CD4-positive, alpha-beta T cell treated with Interferon gamma for 1 hour (primary cell): ENCODE measurements around the gene BNIP3.
"Not testable (repeated sequence)": the region's sequence is repeated elsewhere in the genome, so short reads cannot be mapped to it uniquely, and the experiment has no call there.

Source experiments
- DNase-seq: peaks from one replicate; pipeline ENCODE4 v3.0.0-alpha.2; 2020

Gene BNIP3

GRCh38 chr10:131977323-131978096 lies 4.2 kb downstream of the BNIP3 start:
- DNase-seq, result no peak

DNA sequence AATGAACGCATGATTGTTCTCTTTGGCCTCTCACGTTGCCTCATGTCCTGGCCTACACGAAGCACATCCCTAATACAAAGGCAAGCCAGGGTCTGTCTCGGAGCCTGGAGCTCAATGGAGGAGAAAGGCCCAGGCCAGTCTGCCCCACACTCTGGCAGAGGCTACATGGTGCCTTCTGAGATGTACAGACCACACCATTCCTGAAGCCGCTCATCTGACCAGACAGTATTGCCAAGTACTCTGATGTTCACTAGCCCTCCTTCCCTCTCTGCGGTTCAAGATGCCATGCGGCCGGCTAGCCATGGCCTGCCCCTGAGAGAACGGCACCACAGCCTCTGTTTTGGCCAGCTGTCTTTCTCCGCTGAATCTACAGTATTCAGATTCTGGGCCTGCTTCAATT lies 5.9 kb downstream of the BNIP3 start:
- DNase-seq, result no peak

GRCh38 chr10:131975003-131975402 lies 6.7 kb downstream of the BNIP3 start:
- no peak for DNase-seq

DNA sequence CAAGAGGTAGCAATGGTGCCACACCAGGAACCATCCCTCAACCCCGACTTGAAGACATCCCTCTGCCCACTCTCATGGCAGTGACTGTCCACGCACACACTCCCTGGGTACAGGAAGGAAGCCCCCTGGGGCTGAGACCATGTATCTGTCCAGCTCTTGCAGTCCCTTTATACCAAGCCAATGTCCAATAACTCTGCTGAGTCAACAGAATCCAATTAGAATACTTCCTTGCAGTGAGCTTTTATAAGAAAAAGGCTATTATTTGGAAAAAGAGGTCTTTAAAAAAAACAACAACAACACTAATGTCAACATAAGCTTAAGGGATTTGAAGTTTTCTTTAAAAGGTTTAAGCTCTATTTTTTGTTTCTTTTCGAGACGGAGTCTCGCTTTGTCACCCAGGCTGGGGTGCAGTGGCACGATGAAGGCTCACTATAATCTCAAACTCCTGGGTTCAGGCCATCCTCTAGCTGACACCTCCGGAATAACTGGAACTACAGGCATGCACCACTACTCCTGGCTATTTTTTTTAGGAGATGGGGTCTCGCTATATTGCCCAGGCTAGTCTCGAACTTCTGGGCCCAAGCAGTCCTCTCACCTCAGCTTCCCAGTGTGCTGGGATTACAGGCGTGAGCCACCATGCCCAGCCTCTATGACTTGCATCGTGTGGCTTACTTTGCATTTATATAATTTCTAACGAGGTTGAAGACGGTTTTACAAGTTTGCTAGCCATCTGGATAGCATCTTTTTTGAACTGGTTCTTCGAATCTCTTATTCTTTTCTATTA lies 7.5 kb downstream of the BNIP3 start:
- DNase-seq, result no peak

DNA sequence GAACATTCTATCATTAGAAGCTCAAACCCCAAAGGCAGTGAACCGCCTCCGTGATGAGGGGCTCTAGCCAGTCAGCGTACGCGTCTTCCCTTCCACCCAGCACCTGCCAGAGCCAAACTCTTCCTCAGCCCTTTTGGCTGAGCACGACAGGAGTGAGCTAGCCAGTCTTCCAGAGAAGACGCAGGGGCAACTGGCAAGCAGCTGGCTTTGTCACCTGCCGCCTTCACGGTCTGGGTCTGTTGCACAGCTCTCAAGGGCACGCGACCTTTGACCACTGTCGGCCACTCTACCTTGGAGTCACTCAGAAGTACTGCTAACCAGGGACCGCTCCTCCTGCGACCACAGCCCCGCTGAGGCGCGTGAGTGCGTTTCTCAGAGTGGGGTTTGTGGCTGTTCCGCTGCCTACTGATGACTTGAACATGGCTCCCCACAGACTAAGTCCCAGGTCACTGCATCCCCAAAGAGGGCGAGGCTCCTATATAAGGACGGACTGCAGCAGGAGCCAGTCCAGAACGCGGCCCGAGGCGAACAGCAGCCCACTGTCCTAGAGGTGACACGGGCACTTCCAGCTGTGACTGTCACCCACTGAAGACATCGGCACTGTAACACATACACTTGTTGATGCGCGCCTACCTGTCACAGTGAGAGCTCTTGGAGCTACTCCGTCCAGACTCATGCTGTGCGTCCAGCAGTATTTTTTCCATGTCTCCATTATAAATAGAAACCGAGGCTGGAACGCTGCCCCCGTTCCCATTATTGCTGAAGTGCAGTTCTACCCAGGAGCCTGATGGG lies 8.4 kb downstream of the BNIP3 start:
- DNase-seq, result no peak

DNA sequence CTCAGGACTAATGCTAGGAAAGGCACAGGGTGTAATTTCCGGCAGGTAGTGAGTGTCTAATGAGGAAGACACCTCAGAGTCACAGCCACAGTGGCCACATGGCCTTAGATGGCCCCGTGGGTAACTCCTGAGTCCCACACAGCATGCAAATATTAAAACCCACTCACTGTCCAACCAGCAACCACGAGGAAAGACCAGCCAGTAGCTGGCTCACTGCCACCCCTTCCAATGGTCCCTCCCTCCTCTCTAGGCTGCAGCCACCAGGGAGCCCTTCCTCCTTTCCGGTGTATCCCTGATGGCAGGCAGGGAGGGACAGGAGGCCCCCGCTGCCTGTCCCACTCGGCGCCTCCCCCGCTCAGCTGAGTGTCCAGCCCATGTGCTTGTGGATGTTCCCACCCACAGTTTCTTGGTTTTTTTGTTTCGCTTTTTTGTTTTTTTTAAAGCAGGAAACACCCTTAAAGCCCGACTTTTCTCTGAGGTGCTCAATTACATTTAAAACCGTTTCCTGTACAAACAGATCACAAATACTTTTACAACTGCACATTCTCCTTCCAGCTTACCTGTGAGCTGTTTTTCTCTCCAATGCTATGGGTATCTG lies 9.2 kb downstream of the BNIP3 start:
- no peak for DNase-seq

DNA sequence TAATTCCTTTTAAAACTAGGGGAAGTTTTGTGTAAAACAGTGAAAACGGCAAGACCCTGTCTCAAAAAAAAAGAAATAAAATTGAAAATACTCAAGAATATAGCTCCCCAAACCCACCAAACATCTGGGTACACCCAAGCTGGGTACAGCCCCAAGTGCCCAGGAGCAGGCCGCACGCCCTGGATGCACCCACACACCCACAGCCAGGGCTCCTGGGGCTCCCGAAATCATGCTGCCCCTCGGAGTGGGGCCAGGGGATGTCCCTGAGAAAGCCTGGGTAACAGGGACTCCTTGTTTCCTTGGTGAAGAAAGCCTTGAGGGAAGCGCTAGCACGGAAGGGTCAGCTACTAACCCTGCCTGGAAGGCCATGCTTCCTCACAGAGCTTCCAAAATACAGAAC lies 10.1 kb downstream of the BNIP3 start:
- DNase-seq, result no peak

GRCh38 chr10:131970946-131971345 lies 10.8 kb downstream of the BNIP3 start:
- DNase-seq, result no peak

GRCh38 chr10:131968949-131969348 lies 12.8 kb downstream of the BNIP3 start:
- no peak for DNase-seq

DNA sequence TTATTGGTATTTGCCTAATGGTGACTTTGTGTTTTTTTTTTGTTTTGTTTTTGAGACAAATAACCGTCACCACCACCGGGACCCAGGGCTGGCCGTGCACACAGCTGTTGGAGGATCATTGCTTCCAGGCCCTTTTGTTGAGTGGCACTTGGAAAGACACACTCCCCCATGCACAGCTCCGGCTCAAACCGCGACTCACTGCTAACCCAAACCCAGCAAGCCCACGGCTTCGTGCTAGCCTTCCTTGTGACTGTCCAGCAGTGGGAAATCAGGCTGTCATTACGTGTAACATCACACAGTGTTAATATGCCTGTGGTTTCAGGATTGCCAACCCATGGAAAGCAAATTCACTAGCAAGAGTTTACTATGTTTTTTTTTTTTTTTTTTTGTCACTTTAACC lies 17.4 kb downstream of the BNIP3 start:
- no peak for DNase-seq

DNA sequence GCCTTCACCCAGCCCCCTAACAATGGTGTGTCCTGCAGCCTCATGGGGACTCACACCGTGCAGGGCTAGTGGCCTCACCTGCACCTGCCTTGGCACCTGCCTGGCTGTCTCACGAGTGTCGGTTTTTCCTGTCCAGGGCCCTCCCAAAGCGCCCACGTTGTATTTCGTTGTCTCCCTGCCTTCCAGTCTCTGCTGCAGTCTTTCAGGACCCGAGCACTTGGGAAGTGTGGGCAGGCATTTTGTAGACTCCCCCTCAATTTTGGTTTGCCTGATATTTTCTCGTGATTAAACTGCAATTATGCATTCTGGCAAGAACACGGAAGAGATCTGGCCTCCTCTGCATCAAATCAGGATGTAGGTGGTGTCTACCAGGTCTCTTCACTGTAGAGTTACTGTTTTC lies 17.9 kb downstream of the BNIP3 start:
- DNase-seq, result no peak

GRCh38 chr10:131963350-131963749 lies 18.4 kb downstream of the BNIP3 start:
- no peak for DNase-seq

DNA sequence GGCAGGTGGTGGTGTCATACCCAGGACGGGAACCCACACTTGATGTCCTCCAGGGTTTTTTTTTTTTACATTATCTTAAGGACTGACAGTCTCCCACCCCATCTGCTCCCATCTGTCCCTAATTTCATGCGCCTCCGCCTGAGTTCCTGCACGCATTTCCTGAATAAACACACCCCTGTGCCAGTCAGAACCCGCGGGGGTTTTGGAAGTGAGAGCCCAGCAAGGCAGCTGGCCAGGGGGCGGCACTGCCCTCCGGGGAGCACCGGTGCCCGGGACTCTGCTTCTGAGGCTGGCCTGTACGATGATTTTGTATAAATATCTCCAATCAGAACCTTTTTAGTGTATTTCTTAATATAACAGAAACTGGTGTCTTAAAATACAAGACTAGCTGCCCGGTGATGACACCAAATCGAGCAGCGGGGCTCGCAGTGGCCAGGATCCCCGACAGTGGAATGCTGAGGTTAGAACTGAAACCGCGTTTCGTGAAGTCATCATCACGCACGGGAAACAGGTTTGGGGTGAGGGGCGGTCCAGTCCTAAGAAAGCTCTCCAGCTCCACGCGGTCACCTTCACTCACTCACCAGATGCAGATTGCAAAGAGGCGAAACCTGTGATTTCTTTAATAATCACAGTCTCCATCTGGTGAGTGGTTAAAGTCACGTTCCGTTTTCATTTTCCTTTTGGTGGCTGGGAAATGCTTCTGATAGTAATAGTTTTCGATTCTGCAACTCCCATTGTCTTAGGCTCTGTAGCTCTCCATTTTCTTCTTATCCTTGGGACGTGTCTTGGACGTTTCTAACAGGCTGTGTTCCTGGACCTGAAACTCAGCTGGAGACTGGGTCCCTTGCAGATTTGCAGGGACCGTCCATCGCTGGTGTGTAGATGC lies 19.7 kb downstream of the BNIP3 start:
- DNase-seq, result no peak

DNA sequence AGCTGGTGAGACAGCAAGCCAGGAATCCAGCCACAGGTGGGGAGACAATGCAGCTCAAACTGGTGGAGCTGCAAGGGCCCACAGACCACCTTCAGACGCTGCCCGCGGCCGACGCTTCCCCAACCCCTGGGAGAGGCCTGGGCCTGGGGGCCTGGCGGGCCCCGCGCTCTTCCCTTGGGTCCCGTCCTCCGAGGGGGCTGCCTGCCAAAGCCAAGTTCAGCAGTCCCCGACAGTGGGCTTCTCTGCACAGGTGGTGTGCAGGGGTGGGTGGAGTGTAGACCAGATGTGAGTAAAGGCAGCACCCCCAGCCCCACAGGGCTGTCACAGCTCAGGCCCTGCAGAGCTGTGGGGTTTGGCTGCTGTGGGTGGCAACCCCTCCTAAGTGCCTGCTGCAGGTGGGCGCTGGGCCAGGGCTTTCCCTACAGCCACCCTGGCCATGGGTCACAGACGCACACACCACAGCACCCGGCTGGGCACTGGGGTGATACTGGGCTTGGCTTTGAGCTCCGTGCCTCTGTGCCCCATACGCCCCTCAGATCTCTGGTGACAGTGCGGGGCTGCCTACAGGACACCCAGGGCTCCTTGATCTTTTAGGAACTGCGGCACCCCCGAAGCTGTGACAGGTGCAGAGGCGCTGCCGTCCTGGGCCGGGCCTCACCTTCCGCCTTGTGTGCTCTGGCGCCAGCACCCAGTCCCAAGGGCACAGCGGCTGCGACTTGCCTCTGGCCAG lies 20.5 kb downstream of the BNIP3 start:
- no peak for DNase-seq

DNA sequence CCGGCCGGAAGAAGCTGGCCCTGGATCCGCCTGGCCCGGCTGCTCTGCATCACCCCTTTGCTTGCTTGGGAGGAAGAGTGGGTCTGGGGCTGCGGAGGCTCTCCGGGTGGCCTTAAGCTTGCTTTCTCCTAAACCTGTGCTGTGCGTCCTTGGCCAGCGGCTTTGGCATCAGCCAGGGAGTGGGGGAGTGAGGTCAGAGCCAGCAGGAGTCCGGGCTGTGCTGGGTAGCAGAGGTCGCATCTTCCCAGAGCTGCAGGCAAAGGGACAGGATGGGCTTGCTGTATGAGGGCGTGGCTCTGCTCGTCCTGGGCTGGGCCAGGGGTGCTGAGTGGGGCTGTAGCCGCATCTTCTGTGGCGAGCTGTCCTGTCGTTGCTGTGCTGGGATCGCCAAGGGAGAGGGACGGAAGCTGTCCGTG lies 21.1 kb downstream of the BNIP3 start:
- no peak for DNase-seq

- no peak for DNase-seq
Observed at GRCh38 chr10:131959841-131960240, 21.9 kb downstream of the BNIP3 start.

DNA sequence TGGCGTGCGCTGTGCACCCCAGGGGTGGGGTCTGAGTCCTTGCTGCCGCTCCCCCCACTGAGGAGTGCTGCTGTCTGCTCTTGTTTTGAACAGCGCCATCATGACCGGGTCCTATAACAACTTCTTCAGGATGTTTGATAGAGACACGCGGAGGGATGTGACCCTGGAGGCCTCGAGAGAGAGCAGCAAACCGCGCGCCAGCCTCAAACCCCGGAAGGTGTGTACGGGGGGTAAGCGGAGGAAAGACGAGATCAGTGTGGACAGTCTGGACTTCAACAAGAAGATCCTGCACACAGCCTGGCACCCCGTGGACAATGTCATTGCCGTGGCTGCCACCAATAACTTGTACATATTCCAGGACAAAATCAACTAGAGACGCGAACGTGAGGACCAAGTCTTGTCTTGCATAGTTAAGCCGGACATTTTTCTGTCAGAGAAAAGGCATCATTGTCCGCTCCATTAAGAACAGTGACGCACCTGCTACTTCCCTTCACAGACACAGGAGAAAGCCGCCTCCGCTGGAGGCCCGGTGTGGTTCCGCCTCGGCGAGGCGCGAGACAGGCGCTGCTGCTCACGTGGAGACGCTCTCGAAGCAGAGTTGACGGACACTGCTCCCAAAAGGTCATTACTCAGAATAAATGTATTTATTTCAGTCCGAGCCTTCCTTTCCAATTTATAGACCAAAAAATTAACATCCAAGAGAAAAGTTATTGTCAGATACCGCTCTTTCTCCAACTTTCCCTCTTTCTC lies 26.0 kb downstream of the BNIP3 start:
- DNase-seq, result no peak

- DNase-seq, result no peak
Observed at GRCh38 chr10:131954356-131954965, 27.3 kb downstream of the BNIP3 start.

GRCh38 chr10:131949908-131950307 lies 31.8 kb downstream of the BNIP3 start:
- DNase-seq, result not testable (repeated sequence)
